Activated T-cell treated with anti-CD3 and anti-CD28 coated beads for 4 hours (primary cell): ENCODE data around the gene ESR1.
A peak's percentile ranks its signal among the peaks of the same experiment; 100 is the strongest.

Experiments used
- DNase-seq: peaks from one replicate; pipeline ENCODE4 v3.0.0-alpha.2; 2020

ESR1 gene

DNA sequence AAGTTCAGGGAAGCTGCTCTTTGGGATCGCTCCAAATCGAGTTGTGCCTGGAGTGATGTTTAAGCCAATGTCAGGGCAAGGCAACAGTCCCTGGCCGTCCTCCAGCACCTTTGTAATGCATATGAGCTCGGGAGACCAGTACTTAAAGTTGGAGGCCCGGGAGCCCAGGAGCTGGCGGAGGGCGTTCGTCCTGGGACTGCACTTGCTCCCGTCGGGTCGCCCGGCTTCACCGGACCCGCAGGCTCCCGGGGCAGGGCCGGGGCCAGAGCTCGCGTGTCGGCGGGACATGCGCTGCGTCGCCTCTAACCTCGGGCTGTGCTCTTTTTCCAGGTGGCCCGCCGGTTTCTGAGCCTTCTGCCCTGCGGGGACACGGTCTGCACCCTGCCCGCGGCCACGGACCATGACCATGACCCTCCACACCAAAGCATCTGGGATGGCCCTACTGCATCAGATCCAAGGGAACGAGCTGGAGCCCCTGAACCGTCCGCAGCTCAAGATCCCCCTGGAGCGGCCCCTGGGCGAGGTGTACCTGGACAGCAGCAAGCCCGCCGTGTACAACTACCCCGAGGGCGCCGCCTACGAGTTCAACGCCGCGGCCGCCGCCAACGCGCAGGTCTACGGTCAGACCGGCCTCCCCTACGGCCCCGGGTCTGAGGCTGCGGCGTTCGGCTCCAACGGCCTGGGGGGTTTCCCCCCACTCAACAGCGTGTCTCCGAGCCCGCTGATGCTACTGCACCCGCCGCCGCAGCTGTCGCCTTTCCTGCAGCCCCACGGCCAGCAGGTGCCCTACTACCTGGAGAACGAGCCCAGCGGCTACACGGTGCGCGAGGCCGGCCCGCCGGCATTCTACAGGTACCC lies at the start of gene ESR1:
Gene ESR1 (plus strand): TSS at position 170 of the 858 bp plus-strand sequence. CDS start 231 bp downstream, at position 401.
- no peak for DNase-seq

- DNase-seq = no peak
Observed at GRCh38 chr6:151760486-151760885, 47.0 kb upstream of the ESR1 start.

DNA sequence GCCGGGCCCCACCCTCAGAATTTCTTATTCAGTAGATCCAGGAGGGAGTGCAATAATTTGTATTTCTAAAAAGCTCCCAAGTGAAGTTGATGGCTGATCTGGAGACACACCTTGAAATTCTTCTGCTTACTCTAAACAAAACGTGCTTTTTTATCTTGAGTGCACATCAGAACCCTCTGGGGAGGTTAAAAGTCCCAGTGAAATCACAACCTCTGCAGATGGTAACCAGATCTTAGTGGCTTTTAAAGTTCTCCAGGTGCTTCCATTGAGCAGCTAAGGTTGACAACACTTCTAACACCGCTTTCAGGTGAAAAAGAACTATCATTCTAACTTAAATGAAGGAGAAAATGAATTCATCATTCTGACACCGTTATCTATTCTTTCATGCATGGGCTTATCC lies 45.6 kb upstream of the ESR1 start:
- DNase-seq = no peak

DNA sequence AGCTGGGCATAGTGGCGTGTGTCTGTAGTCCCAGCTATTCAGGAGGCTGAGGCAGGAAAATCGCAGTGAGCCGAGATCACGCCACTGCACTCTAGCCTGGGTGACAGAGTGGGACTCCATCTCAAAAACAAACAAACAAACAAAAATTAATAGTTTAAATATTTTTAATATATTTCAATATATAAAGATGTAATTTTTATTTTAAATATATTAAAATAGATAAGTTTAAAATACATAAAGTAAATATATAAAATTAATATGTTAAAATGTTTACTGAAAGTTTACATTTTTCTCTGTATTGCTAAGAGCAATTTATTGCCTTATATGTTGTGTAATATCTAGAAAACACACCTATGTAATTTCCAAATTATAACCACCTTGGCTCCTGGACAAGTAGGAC lies 44.7 kb upstream of the ESR1 start:
- DNase-seq = no peak

- no peak for DNase-seq
Observed at GRCh38 chr6:151763303-151763702, 44.2 kb upstream of the ESR1 start.

DNA sequence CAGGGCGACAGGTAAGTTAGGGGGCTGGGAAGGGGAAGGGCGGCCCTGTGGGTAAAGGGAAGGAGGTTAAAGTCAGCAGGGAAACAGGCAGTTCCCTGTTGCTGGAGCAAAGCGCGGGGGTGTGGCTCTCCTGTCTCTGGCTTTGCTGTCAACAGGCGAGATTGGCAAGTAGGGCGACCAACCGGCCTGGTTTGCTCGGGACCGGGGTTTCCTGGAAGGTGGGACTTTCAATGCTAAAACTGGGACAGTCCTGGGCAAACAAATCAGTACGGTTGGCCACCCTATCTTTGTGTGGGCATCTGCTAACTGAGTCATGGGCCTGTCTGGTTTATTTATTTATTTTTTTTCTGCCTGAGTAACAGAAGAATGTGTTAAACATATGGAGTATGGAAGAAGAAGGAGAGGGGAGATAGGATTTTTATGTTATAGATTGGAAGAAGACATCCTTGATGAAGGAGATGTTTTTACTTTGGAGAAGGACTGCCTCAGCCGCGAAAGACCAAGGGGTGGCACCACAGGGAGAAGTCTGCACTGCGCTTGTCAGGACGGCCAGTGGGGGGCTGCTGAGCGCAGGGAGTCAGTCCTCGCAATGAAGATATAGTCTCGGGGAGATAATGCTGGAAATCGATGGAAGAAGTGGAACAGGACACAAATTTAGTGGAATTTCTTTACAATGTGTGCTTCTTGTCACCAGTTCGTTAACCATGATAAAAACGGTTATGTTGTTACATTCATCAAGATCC lies 43.4 kb upstream of the ESR1 start:
- no peak for DNase-seq

GRCh38 chr6:151765444-151765886 lies 42.0 kb upstream of the ESR1 start:
- DNase-seq = peak; percentile 22

DNA sequence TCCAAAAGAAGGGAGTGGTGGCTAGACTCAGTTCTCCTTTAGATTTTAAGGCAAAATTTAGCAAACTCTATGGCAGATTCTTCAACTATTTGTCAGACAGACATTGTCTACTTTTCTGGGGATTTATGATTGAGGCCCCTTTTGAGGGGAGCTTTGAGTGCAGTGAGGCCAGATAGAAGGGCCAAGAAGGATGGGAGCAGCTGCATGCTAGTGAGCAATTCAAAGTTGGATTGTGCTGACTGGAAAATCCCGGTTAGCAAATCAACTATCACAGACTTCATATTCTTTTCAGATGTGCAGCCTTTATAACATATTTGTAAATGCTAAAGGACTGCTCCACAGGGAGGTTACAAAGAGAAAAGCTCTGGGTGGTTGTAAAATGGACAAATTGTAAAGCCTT lies 35.0 kb upstream of the ESR1 start:
- no peak for DNase-seq

DNA sequence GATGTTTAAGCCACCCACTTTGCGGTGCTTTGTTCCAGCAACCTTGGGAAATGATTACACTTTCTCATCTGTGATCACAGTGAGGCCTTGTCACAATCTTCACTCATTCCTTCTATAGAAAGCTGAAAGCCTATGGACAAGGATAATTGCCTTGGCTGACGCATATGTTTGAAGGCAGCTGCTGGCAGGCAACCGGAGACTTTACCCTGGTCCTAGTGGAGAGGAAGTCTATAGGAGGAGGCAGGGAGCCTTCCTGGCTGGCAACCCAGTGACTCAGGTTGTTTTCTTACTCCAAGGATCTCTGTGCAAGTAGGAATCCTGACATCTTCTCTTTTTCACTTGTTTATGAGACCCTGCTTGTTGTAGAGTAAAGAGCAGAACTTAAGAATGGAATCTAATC lies 34.1 kb upstream of the ESR1 start:
- DNase-seq = no peak

GRCh38 chr6:151782560-151782959 lies 24.9 kb upstream of the ESR1 start:
- DNase-seq = no peak

DNA sequence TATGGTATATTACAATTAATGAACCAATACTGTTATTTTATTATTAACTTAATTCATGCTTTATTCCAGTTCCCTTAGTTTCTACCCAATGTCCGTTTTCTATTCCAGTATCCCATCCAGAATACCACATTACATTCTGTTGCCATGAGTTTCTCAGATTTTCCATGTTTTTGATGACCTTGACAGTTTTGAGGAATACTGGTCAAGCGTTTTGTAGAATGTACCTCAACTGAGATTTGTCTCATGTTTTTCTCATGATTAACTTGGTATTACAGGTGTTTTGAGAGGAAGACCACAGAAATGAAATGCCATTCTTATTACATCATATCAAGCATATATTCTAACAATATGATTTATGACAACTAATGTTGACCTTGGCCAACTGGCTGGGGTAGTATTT lies 23.8 kb upstream of the ESR1 start:
- no peak for DNase-seq

GRCh38 chr6:151784441-151785214 lies 22.9 kb upstream of the ESR1 start:
- no peak for DNase-seq

DNA sequence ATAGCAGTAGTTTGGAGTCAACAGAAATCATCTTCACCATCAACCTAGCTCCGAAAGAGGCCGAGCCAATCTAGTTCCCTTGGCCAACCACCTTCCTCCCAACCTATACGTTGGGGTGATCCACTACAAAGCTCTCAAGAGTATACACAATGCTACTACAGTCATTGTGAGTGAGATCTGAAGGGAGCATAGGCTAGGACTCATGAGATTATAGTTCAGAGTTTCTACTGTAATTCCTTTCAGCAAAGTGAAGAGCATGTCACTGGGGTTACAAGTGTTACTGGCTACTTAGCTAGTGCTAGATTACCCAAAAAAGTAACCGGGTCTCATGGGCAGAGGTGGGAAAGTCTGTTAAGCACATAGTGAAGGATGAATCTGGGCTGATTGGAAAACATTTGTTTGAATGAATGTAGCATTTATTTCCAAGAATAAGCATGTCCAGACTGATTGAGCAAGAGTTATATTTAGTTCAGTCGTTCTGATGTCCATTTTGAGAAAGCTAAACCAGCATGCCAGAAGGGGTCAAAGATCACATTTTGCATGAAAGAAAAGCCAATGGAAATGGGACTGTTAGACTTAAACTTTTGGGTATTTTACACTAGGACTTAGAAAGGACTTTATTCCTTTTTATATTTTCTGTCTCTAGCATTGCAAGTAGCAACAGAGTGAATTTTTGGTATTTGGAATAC lies 10.5 kb upstream of the ESR1 start:
- no peak for DNase-seq

GRCh38 chr6:151803743-151804142 lies 3.7 kb upstream of the ESR1 start:
- no peak for DNase-seq

DNA sequence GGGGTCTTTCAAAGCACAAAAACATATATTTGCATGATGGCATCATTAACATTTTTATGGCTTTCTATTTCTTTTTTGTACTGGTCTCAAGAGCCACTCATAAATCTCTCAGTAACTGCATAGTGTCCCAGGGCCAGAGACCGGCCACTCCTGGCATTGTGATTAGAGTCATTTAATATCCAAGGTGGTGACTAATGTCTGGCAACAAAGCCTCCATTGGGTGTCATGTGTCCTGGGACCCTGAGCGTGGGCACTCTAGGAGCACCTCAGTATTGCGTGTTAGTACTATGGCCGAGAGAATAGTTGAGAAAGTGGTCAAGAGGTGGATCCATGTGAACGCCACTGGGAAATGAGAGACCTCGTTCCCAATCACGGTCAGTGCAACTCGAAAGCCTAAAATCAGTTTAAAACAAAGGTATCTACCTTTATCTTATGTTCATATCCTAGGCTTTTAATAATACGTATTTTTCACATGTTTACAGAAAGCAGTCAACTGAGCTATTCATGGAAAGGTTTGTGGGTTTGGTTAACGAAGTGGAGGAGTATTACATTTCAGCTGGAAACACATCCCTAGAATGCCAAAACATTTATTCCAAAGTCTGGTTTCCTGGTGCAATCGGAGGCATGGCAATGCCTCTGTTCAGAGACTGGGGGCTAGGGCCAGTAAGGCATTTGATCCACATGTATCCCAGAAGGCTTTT lies 2.7 kb upstream of the ESR1 start:
- no peak for DNase-seq

DNA sequence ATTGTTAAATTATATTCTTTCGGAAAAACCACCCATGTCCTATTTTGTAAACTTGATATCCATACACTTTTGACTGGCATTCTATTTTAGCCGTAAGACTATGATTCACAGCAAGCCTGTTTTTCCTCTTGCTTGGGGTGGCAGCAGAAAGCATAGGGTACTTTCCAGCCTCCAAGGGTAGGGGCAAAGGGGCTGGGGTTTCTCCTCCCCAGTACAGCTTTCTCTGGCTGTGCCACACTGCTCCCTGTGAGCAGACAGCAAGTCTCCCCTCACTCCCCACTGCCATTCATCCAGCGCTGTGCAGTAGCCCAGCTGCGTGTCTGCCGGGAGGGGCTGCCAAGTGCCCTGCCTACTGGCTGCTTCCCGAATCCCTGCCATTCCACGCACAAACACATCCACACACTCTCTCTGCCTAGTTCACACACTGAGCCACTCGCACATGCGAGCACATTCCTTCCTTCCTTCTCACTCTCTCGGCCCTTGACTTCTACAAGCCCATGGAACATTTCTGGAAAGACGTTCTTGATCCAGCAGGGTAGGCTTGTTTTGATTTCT lies 2.1 kb upstream of the ESR1 start:
- no peak for DNase-seq

GRCh38 chr6:151806757-151807512 lies 547 bp upstream of the ESR1 start:
- no peak for DNase-seq

- no peak for DNase-seq
Observed at GRCh38 chr6:151808371-151809241, 1.1 kb downstream of the ESR1 start.

DNA sequence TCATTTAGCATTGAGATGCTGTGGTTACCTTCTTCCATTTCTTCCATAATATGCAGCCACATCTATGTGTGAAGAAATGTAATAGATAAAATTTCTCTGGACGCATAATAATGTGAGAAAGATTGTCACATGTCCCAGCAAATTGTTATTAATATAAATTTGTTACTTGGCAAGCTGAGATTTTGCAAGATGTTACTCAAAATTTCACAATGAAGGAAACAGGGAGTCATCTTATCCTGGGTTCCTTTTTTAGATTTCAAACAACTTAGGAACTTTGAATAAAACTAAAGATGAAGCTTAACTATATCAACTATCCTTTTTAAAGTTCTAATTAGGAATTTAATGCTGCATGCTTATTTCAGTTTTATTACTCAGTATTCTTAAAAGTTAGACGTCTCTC lies 3.6 kb downstream of the ESR1 start:
- no peak for DNase-seq

DNA sequence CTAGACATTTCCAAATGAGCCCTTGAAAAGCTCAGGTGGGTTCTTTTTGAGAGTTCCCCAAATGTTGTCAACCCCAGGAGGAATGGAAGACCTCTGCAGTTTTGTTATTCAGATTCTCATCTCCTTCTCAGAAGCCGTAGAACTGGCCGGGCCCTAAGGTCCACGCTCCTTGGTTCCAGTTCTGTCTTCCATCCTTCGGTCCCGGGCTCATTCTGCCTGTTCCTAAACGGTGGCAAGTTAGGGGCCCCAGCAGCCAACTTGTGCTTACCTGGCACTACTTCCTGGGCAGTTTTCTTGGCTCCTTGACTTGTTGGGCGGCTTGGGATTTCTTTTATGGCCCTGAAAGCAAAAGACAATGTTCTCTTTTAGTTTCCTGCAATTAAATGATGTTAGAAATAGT lies 6.4 kb downstream of the ESR1 start:
- no peak for DNase-seq
